NCI-H2171 (cell line): ENCODE measurements around the gene MRPS15.
A peak's percentile ranks its signal among the peaks of the same experiment; 100 is the strongest.
"Not testable (repeated sequence)": the region's sequence is repeated elsewhere in the genome, so short reads cannot be mapped to it uniquely, and the experiment has no call there.

Experiments used
- DNase-seq: peaks from one replicate; lab custom pipeline; 2025; lab: John Stamatoyannopoulos, UW

MRPS15 gene

DNA sequence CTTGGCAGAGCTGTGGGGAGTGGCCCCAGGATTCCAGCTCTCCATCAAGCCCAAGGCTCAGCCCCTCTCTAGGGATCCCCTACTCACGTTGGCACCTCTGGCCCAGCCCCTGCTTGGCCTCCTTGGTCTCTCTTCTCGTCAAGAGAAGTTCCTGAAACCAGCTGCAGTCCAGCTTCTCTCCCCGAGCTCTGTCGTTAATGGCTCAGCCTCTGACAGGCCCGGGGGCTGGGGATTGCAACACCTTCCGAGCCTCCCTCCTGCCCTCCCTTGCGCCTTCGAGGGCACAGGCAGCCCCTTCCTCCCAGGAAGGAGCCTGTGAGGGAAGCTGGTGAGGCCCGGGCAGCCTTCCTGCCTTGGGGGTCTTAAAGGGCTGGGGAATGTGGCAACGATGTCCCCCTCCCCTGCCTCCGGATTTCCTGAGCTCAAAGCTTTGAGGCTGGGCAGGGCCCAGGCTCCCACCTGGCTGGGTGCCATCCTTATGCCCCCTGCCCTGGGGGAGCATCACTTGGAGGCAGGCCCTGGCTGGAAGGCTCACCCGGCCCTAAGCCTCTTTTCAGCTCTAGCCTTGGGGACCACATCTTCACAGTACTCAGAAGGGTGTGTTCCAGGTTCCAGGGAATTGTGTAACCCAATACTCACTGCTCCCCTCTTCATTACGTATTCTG is 18.7 kb upstream of the MRPS15 start, which contains the start of gene CSF3R:
Gene CSF3R, minus strand, starts transcription at position 190 of the 665 bp plus-strand sequence. CDS start 3,417 bp downstream, outside the sequence.
- peak; percentile 15 for DNase-seq

- no peak for DNase-seq
Measured at GRCh38 chr1:36481771-36482723, 17.9 kb upstream of the MRPS15 start.

GRCh38 chr1:36481091-36481490 is 16.9 kb upstream of the MRPS15 start:
- DNase-seq: no peak

DNA sequence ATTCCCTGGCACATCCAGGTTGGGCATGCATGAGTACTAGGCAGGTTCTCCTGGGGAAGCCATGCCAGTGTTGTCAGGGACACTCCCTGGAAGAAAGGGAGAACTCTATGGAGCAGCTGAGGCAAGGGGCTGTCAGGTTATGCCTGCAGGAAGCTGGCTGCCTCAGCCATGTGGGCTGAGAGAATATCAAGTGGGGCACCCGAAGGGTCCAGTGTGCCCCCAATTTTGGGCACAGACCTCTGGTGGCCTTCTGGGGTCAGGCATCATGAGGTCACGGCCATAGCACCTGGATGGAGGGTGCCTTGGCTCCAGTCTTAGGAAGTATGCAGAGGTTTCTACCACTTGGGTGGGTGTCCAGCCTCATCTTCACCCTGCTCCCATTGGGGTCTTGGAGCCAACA is 16.0 kb upstream of the MRPS15 start:
- no peak for DNase-seq

GRCh38 chr1:36479505-36480051 is 15.4 kb upstream of the MRPS15 start:
- no peak for DNase-seq

GRCh38 chr1:36477615-36478014 is 13.4 kb upstream of the MRPS15 start:
- DNase-seq: not testable (repeated sequence)

DNA sequence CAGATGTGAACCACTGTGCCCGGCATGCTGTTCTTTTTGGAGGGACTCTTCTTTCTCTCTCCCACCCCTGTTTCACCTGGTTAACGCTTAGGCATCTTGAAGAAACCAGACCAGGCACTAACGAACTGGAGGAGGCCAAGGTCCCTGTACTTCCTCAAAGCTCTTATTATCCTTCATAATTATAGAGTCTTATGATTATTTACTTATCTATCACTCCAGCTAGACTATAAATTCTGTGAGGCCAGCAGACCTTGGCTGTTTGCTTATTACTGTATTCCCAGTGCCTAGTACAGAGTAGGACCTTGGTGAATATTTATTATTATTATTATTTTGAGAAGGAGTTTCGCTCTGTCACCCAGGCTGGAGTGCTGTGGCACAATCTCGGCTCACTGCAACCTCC is 12.8 kb upstream of the MRPS15 start:
- DNase-seq: no peak

DNA sequence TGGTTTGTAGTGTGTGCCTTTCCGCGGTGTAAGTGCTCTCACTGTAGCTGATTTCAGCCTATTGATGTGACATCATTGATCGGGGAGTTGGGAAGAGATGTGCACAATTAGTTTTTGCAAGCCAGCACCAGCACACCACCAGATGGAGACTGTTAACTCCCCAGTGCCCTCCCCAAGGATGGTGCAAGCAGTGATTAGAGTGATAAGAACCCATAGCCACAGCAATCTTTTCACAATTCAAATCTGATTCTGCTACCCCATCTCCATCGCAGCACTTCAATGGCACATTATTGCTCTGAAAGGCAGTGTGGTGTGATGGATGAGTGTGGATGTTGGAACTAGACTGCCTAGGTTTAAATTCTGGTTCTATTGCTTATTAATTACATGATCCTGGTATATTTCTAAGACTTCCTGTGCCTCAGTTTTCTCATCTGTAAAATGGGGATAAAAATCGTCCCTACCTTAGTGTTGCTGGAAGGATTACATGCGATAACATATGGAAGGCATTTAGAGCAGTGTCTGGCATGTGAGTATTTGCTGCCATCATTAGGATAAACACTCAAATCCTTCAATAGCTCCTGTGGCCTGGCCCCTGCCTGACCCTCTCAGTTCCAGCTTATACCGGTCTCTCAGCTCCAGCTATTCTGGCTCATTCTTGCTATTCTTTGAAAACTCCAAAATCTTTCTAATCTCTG is 11.9 kb upstream of the MRPS15 start:
- no peak for DNase-seq

DNA sequence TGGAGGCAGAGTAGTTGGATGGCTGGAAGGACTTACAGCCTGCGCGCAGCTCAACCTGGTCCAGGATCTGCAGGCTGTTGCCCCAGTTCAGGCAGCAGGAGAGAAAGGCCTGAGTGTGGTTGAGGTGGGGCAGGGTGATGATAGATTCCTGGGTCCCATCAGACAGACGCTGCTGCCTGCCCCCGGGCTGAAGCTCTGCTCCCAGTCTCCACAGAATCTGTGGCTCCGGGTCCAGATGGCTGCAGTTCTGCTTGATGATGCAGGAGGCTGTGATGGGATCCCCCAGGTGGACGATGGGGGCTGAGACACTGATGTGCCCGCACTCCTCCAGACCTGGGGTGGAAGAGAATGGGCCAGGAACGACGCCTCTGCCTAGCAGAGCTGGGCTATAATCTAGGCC is 11.2 kb upstream of the MRPS15 start:
- DNase-seq: peak; percentile 8

DNA sequence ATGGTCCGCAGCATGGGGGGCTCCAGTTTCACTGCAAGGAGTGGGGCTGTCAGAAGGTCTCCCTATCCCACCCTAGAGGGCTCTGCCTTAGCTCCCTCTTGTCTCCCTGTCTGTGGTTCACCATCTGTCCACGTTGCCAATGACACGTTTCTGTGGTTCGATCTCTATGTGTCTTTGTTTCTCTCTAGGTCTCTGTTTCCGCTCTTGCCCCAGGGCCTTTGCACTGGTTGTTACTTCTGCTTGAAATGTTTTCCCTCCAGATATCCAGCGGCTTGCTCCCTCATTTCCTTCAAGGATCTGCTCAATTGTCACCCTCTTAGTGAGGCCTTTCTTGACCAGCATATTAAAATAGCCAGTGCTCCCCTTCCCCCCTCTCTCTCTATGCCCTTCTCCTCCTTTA is 8.5 kb upstream of the MRPS15 start:
- no peak for DNase-seq

DNA sequence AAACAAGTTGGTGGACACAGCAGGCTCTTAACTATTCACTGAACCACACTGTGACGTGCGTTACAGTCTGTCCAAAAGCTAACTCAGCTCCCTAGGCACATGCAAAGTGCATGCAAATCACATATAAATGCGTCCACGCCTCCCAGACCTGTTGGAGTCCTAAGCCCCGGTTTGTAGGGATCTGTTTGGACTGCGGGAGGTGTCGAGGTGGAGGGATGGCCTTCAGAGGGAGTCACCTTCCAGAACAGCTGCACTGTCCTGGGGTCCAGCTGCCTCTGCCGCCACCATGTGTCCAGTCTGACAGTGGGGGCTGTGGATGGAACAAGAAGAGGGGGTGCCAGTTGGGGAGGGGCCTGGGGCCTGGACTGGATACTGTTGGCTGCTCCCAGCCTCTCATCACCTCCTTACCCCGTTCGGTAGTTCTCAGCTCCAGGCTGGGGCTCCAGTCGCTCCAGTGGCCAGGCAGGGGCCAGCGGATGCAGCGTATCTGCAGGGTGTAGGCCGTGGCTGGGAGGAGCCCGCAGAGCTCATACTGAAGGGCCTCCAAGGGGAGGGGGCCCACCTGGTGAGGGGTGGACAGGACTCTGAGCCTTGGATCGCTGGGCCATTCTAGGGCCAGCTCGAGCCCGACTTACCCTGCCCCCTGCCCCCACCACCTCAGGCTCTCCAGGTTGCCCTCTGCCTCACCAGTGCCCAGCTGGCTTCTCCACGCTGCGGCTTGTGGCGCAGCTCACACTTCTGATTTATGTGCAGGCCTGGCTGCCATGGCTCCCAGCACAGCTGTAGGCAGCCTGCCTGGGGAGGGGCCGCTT is 7.9 kb upstream of the MRPS15 start:
- DNase-seq: no peak

- no peak for DNase-seq
Measured at GRCh38 chr1:36469163-36469562, 5.0 kb upstream of the MRPS15 start.

GRCh38 chr1:36467700-36468455 is 3.7 kb upstream of the MRPS15 start:
- no peak for DNase-seq

- no peak for DNase-seq
Measured at GRCh38 chr1:36467027-36467410, 2.8 kb upstream of the MRPS15 start.

GRCh38 chr1:36466370-36467026 is 2.3 kb upstream of the MRPS15 start:
- no peak for DNase-seq

DNA sequence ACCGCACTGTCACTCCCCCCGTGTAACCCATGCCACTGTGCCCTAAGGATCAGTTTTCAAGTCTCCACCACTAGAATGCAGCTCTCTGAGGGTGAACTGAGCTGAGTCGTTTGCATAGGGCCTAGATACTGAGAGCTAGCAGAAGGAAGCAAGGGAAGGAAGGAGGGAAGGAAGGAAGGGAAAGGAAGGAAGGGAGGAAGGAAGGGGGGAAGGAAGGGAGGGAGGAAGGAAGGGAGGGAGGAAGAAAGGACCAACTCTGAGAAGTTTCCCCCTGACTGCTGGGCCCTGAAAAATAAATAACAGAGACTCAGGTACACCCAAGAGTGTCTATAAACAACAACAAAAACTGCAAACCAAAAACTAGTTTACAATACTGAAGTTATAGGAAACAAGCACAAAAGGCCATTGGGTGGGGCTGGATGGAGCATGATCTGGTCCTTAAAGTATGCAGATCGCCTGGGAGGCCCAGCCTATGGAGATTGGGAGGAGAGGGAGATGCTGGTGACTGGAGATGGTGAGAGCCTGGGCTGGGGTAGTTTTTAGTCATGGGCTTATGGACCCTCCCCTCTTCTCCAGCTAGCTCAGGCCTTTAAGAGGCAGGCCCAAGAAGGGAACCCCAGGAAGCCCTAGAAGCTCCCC is 1.7 kb upstream of the MRPS15 start:
- DNase-seq: no peak

DNA sequence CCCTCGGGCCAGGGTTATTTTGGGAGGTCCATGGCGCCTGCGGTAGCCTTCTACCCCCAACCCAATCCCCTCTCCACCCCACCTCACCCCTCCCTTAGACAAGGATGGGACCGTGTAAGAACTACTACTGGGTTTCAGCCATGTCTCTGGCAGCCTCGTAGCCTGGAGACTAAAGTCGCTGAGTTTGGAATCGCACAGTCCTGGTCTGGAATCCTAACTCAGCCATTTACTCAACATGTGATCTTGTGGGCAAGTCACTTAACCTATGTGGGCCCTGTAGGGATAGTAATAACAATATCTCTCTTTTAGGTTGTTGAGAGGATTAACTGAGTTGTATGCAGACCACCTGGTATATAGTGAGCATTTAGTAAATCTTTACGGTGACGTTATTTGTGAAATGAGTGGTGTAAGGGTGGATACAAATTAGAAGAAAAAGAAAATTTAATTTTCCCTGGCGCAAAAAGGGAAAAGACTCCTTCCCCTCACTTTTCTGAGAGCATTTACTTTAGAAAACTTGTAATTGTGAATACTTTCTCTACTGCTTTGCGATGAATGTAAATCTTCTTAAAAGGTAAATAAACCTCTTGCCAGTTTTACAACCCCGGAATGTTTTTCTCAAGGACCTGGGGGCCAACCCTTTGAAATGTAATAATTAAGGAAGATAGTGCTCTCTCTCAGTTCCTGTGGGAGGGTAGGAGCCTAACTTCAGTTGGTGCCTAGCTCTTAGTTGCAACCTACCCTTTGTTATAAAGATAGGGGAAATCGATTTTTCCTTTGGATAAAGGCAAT is 615 bp upstream of the MRPS15 start:
- DNase-seq: peak; percentile 48

- no peak for DNase-seq
Measured at GRCh38 chr1:36463463-36463802, 751 bp downstream of the MRPS15 start.

GRCh38 chr1:36458910-36459309 is 5.3 kb downstream of the MRPS15 start:
- DNase-seq: no peak
